BLaER1 treated with 17β-estradiol and CSF1 and Interleukin-3, amounts not matched to agents 10 nM and 100 nM (cell line): ENCODE measurements around the gene AFF3.

Experiments used
- H3K27ac ChIP-seq, 11 experiments: shearing (Covaris generic); formaldehyde crosslinking; 2 replicates each; pipeline ENCODE4 v1.8.1; 2022
- H3K27me3 ChIP-seq, 11 experiments: shearing (Covaris generic); formaldehyde crosslinking; 2 replicates each; pipeline ENCODE4 v1.8.1; 2022
- H3K36me3 ChIP-seq, 11 experiments: shearing (Covaris generic); formaldehyde crosslinking; 2 replicates each; pipeline ENCODE4 v1.8.1; 2022
- H3K4me1 ChIP-seq, 10 experiments: shearing (Covaris generic); formaldehyde crosslinking; 2 replicates each; pipeline ENCODE4 v1.8.1; 2022
- H3K4me2 ChIP-seq, 11 experiments: shearing (Covaris generic); formaldehyde crosslinking; 2 replicates each; pipeline ENCODE4 v1.8.1; 2022
- H3K4me3 ChIP-seq, 10 experiments: shearing (Covaris generic); formaldehyde crosslinking; 2 replicates each; pipeline ENCODE4 v1.8.1; 2022
- H3K9ac ChIP-seq, 11 experiments: shearing (Covaris generic); formaldehyde crosslinking; 2 replicates each; pipeline ENCODE4 v1.8.1; 2022
- H3K9me3 ChIP-seq, 11 experiments: shearing (Covaris generic); formaldehyde crosslinking; replicated peaks in 1 of 11; 2 replicates each; pipeline ENCODE4 v1.8.1; 2022
- H4K20me1 ChIP-seq, 11 experiments: shearing (Covaris generic); formaldehyde crosslinking; 2 replicates each; pipeline ENCODE4 v1.8.1; 2022
- Cebpa-rat ChIP-seq, 11 experiments: shearing (Covaris generic); IDR thresholded peaks; 2 replicates each; pipeline ENCODE4 v1.8.1; 2022

The AFF3 gene

DNA sequence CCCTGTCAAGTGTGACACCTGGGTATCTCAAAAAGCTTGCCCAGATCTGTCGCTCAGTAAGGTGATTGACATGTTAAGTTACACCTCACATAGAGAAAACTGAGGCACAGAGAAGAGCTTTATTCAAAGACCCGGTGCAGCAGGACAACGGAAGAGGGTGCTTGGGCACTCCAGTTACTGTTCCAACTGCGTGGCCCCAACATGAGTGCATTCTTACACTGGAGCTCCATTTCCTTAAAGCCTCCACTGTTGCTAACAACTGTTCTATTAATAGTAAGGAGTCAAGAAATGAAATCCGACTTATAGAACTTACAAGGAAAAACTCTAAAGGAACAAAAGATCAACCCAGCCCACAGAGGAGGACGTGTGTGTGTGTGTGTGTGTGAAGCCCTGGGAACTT, 597.8 kb downstream of the AFF3 start:
- Histone ChIP-seq H4K20me1 (no peaks in the 10 kb centered on the region), H3K27ac (no peak overlapping the region), H3K4me3 (no peak overlapping the region), H3K9ac (no peak overlapping the region), H3K27me3 (no peaks in the 10 kb centered on the region), H3K4me1 (peaks cover 0 to 16% (median 5%) of the 10 kb centered on the region in 10 experiments; a peak in 9 of 20 replicates), H3K9me3 (no peaks in the 10 kb centered on the region; a peak in 1 of 22 replicates), H3K4me2 (no peak overlapping the region), H3K36me3 (peaks cover 0 to 20% (median 7%) of the 10 kb centered on the region in 11 experiments; a peak in 5 of 22 replicates)
- no peak for TF ChIP-seq Cebpa-rat (IDR thresholded peaks at IDR 0.05)

GRCh38 chr2:99543247-99543646, 599.1 kb downstream of the AFF3 start:
- peak overlapping the region in 5 of 11 experiments; percentile 3 to 40 (median 8); a peak in 7 of 22 replicates for H3K4me2 ChIP-seq
- H3K9me3 ChIP-seq: peaks cover 0 to 1% (median 0%) of the 10 kb centered on the region in 11 experiments; a peak in 2 of 22 replicates
- H3K9ac ChIP-seq: no peak overlapping the region
- no peaks in the 10 kb centered on the region for H3K27me3 ChIP-seq
- no peak overlapping the region for H3K27ac ChIP-seq
- H3K4me3 ChIP-seq: no peak overlapping the region
- H3K4me1 ChIP-seq: peaks cover 0 to 16% (median 5%) of the 10 kb centered on the region in 10 experiments; a peak in 9 of 20 replicates
- no peak for TF ChIP-seq Cebpa-rat (IDR thresholded peaks at IDR 0.05)
- peaks cover 0 to 7% (median 0%) of the 10 kb centered on the region in 11 experiments; a peak in 1 of 22 replicates for H3K36me3 ChIP-seq
- no peaks in the 10 kb centered on the region for H4K20me1 ChIP-seq

GRCh38 chr2:99537910-99538485, 604.4 kb downstream of the AFF3 start:
- no peak overlapping the region for H3K4me3 ChIP-seq
- no peak overlapping the region for H3K4me2 ChIP-seq
- H3K27ac ChIP-seq: no peak overlapping the region
- no peaks in the 10 kb centered on the region for H3K4me1 ChIP-seq
- H3K36me3 ChIP-seq: no peaks in the 10 kb centered on the region
- H4K20me1 ChIP-seq: no peaks in the 10 kb centered on the region
- no peak for TF ChIP-seq Cebpa-rat (IDR thresholded peaks at IDR 0.05)
- H3K27me3 ChIP-seq: no peaks in the 10 kb centered on the region
- H3K9me3 ChIP-seq: peaks cover 0 to 17% (median 5%) of the 10 kb centered on the region in 11 experiments; a peak in 8 of 22 replicates
- H3K9ac ChIP-seq: no peak overlapping the region

DNA sequence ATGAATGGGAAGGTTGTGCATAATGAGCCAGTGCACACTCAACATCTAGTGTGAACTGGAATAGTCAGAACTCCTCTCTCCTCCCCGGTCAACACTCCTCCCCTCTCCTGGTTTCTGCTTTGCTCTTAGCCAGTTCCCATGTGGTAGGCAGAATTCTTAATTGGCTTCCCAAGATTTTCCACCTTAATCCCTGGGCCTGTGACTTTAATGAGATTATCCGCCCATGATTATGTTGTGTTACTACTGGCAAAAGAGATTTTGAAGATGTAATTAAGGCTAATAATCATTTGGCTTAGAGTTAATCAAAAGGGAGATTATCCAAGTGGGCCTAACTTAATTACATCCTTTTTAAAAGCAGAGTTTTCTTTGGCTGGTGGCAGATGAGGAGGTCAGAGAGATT, 618.3 kb downstream of the AFF3 start:
- H3K4me2 ChIP-seq: no peak overlapping the region
- H3K27ac ChIP-seq: no peak overlapping the region
- no peaks in the 10 kb centered on the region for H3K9me3 ChIP-seq
- no peaks in the 10 kb centered on the region for H3K36me3 ChIP-seq
- H3K4me3 ChIP-seq: no peak overlapping the region
- H3K27me3 ChIP-seq: no peaks in the 10 kb centered on the region
- no peak for TF ChIP-seq Cebpa-rat (IDR thresholded peaks at IDR 0.05)
- H3K9ac ChIP-seq: no peak overlapping the region
- no peaks in the 10 kb centered on the region for H4K20me1 ChIP-seq
- no peaks in the 10 kb centered on the region for H3K4me1 ChIP-seq

- H3K36me3 ChIP-seq: no peaks in the 10 kb centered on the region
- no peak overlapping the region for H3K4me2 ChIP-seq
- no peaks in the 10 kb centered on the region for H3K27me3 ChIP-seq
- no peaks in the 10 kb centered on the region for H4K20me1 ChIP-seq
- no peak overlapping the region for H3K27ac ChIP-seq
- no peaks in the 10 kb centered on the region for H3K4me1 ChIP-seq
- no peak for TF ChIP-seq Cebpa-rat (IDR thresholded peaks at IDR 0.05)
- no peaks in the 10 kb centered on the region for H3K9me3 ChIP-seq
- H3K9ac ChIP-seq: no peak overlapping the region
- H3K4me3 ChIP-seq: no peak overlapping the region
Observed at GRCh38 chr2:99522157-99522556, 620.2 kb downstream of the AFF3 start.

GRCh38 chr2:99520813-99521212, 621.6 kb downstream of the AFF3 start:
- Histone ChIP-seq H3K27me3 (no peaks in the 10 kb centered on the region), H3K9ac (no peak overlapping the region), H3K27ac (no peak overlapping the region), H3K4me1 (no peaks in the 10 kb centered on the region), H3K36me3 (no peaks in the 10 kb centered on the region), H3K9me3 (no peaks in the 10 kb centered on the region), H3K4me3 (no peak overlapping the region), H3K4me2 (no peak overlapping the region), H4K20me1 (no peaks in the 10 kb centered on the region)
- TF ChIP-seq Cebpa-rat (IDR thresholded peaks at IDR 0.05): no peak

DNA sequence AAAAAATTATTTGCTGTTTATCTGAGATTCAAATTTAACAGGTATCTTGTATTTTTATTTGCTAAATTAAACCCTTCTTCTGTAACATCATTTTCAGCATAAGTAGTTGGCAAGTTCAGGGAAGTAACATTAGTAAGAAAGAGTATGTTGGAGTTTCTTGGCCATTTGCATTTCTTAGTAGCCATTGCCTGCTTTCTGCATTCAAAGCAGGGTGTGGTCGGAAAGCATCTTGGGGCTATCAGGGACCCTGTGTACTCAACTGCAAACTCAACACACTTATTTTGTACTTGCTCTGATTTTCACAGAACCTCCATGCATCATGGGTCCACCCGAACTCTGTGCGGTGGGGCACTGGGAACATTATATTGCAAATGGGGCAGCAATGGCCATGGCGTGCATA, 622.2 kb downstream of the AFF3 start:
- Histone ChIP-seq H3K9ac (no peak overlapping the region), H3K4me1 (peaks cover 0 to 2% (median 0%) of the 10 kb centered on the region in 10 experiments; a peak in 5 of 20 replicates)
- no peak for TF ChIP-seq Cebpa-rat (IDR thresholded peaks at IDR 0.05)

DNA sequence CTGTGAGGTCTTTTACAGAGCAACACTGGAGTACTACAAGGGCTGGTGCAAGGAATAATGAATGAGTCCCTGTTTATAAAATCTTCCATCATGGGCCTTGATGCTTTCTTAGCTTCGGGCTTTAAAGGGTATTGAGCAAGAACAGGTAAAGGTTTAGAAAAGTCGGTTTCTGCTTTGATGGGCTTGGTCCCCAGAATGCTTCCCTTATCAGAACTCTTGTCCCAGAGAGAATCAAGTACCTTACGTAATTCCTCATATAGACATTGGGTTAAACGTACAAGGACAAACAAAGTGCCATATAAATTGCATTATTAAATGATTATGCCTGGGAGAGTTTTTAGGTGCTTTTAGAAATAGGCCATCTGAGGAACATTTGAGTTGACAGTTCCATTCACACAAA, 628.0 kb downstream of the AFF3 start:
- no peaks in the 10 kb centered on the region for H3K9me3 ChIP-seq
- peaks cover 0 to 12% (median 0%) of the 10 kb centered on the region in 10 experiments; a peak in 8 of 20 replicates for H3K4me1 ChIP-seq
- no peak overlapping the region for H3K9ac ChIP-seq
- TF ChIP-seq Cebpa-rat (IDR thresholded peaks at IDR 0.05): no peak
- H4K20me1 ChIP-seq: no peaks in the 10 kb centered on the region
- H3K36me3 ChIP-seq: no peaks in the 10 kb centered on the region
- no peaks in the 10 kb centered on the region for H3K27me3 ChIP-seq
- peak overlapping the region in 3 of 11 experiments; percentile 12 to 30 (median 16); a peak in 2 of 22 replicates for H3K4me2 ChIP-seq
- H3K27ac ChIP-seq: no peak overlapping the region
- no peak overlapping the region for H3K4me3 ChIP-seq

More for the DNA sequence above, 622.2 kb downstream of the AFF3 start:
- no peak overlapping the region for H3K27ac ChIP-seq
- no peaks in the 10 kb centered on the region for H4K20me1 ChIP-seq
- H3K4me2 ChIP-seq: no peak overlapping the region
- H3K9me3 ChIP-seq: no peaks in the 10 kb centered on the region
- no peak overlapping the region for H3K4me3 ChIP-seq
- H3K36me3 ChIP-seq: no peaks in the 10 kb centered on the region
- no peaks in the 10 kb centered on the region for H3K27me3 ChIP-seq

- no peak overlapping the region for H3K27ac ChIP-seq
- H3K27me3 ChIP-seq: no peaks in the 10 kb centered on the region
- no peak for TF ChIP-seq Cebpa-rat (IDR thresholded peaks at IDR 0.05)
- H3K36me3 ChIP-seq: no peaks in the 10 kb centered on the region
- H3K4me1 ChIP-seq: peaks cover 0 to 12% (median 0%) of the 10 kb centered on the region in 10 experiments; a peak in 8 of 20 replicates
- H3K9me3 ChIP-seq: no peaks in the 10 kb centered on the region
- H3K4me2 ChIP-seq: no peak overlapping the region
- H3K9ac ChIP-seq: no peak overlapping the region
- H4K20me1 ChIP-seq: no peaks in the 10 kb centered on the region
- H3K4me3 ChIP-seq: no peak overlapping the region
Observed at GRCh38 chr2:99512181-99512591, 630.2 kb downstream of the AFF3 start.

DNA sequence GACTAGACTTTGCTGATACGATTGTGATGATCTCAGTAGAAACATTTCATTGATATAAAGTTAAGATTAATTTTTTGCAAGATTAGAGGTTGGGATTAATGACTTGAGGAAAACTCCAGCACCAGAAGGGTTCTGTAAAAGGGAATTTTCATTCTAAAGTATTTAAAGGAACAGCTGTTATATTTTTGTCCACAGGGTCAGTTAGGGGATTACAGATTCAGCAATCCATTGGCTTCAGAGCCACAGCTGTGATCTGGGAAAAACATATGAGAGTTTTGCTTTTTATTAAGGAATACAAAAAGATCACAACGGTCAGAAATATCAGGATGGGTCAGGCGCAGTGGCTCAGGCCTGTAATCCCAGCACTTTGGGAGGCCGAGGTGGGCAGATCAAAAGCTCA, 633.0 kb downstream of the AFF3 start:
- Histone ChIP-seq H3K36me3 (no peaks in the 10 kb centered on the region), H3K9me3 (no peaks in the 10 kb centered on the region), H3K4me3 (no peak overlapping the region), H4K20me1 (no peaks in the 10 kb centered on the region), H3K4me2 (no peak overlapping the region), H3K4me1 (peaks cover 0 to 2% (median 0%) of the 10 kb centered on the region in 10 experiments; a peak in 3 of 20 replicates), H3K27me3 (no peaks in the 10 kb centered on the region), H3K9ac (no peak overlapping the region), H3K27ac (no peak overlapping the region)
- no peak for TF ChIP-seq Cebpa-rat (IDR thresholded peaks at IDR 0.05)
